B cell (primary cell): ENCODE results near the gene QRICH2. TPM values are rescaled to one million over a fixed set of nuclear protein-coding genes. Genes with fewer than 3 reads are reported as not detected.

Source experiments
- ATAC-seq: fragments of 200-7000 bp; cut with Tn5 transposase; one replicate; pipeline ENCODE4 v1.10.0; 2021; ENCODE audit warnings: low read depth, mild to moderate bottlenecking, moderate number of reproducible peaks, moderate library complexity
- CTCF ChIA-PET: fragments of 350-600 bp; sonication (Branson Sonifier 250); formaldehyde crosslinking; loops from one replicate; lab custom pipeline; 2021; ENCODE audit warnings: antibody characterized with exemption, inconsistent platforms; lab: Charles Lee
- POLR2A ChIA-PET: fragments of 350-600 bp; sonication (Branson Sonifier 250); formaldehyde crosslinking; loops from one replicate; lab custom pipeline; 2021; ENCODE audit warnings: antibody characterized with exemption; lab: Charles Lee
- DNase-seq: peaks from one replicate; pipeline ENCODE4 v3.0.0; 2013
- H2AFZ ChIP-seq: 2 replicates; pipeline ENCODE4 v1.6.1; 2012; ENCODE audit warnings: mild to moderate bottlenecking, low read depth, low read length; ENCODE audit not compliant: insufficient read depth, poor library complexity, severe bottlenecking
- H3K27ac ChIP-seq, 2 donors: 1 replicate in 1 of 2; 2 replicates in 1 of 2; pipeline ENCODE4 v1.5.1; 2012 to 2013; ENCODE audit warnings: low read length in 2 of 2, mild to moderate bottlenecking in 2 of 2, moderate library complexity in 1 of 2
- H3K27me3 ChIP-seq, 4 experiments: fragments of 200-600 bp in 1 of 4; sonication (generic) in 1 of 4; replicated peaks in 1 of 4; 1 replicate in 2 of 4; 2 replicates in 2 of 4; pipeline versions ENCODE4 v1.6.1 to v1.7.0; 2013 to 2016; ENCODE audit warnings: low read length in 3 of 4, mild to moderate bottlenecking in 2 of 4, mixed read lengths in 1 of 4, moderate library complexity in 1 of 4; ENCODE audit not compliant: insufficient read depth in 4 of 4, control insufficient read depth in 3 of 4; ENCODE audit errors: control extremely low read depth in 1 of 4
- H3K36me3 ChIP-seq, 2 experiments: replicated peaks in 1 of 2; 1 replicate in 1 of 2; 2 replicates in 1 of 2; pipeline versions ENCODE4 v1.6.1 to v1.7.1; 2013; ENCODE audit warnings: low read length in 1 of 2; ENCODE audit not compliant: insufficient read depth in 2 of 2, control insufficient read depth in 1 of 2; ENCODE audit errors: control extremely low read depth in 1 of 2, extremely low read depth in 1 of 2
- H3K4me1 ChIP-seq, 2 donors: fragments of 200-600 bp in 1 of 2; sonication (generic) in 1 of 2; 1 replicate in 1 of 2; 2 replicates in 1 of 2; pipeline versions ENCODE4 v1.5.1 to v1.6.1; 2013 to 2017; ENCODE audit warnings: low read length in 2 of 2; ENCODE audit not compliant: control insufficient read depth in 2 of 2, insufficient read depth in 2 of 2
- H3K4me2 ChIP-seq: replicated peaks from 2 replicates; pipeline ENCODE3; 2012; ENCODE audit warnings: mild to moderate bottlenecking, low read depth, low read length; ENCODE audit not compliant: poor library complexity, severe bottlenecking
- H3K4me3 ChIP-seq, 5 experiments: fragments of 200-600 bp in 1 of 5; sonication (generic) in 1 of 5; 1 replicate in 3 of 5; 2 replicates in 2 of 5; pipeline versions ENCODE4 v1.5.1 to v1.7.0; 2011 to 2016; ENCODE audit warnings: low read length in 4 of 5, mild to moderate bottlenecking in 4 of 5, low read depth in 2 of 5, control low read depth in 1 of 5, moderate library complexity in 1 of 5; ENCODE audit not compliant: insufficient read depth in 1 of 5; ENCODE audit errors: control extremely low read depth in 1 of 5, extremely low read depth in 1 of 5
- H3K79me2 ChIP-seq: fragments of 200-600 bp; sonication (generic); one replicate; pipeline ENCODE4 v1.6.0; 2016; ENCODE audit warnings: low read length; ENCODE audit not compliant: control insufficient read depth, insufficient read depth
- H3K9ac ChIP-seq: fragments of 200-600 bp; sonication (generic); 2 replicates; pipeline ENCODE4 v1.6.1; 2017; ENCODE audit warnings: mild to moderate bottlenecking, low read length, moderate library complexity
- H3K9me3 ChIP-seq, 3 donors: one replicate each; pipeline versions ENCODE4 v1.6.1 to v1.7.1; 2013; ENCODE audit warnings: low read length in 2 of 3; ENCODE audit not compliant: control insufficient read depth in 2 of 3, insufficient read depth in 1 of 3; ENCODE audit errors: control extremely low read depth in 1 of 3
- H4K20me1 ChIP-seq: 2 replicates; pipeline ENCODE4 v1.6.0; 2012; ENCODE audit warnings: mild to moderate bottlenecking, low read length; ENCODE audit not compliant: insufficient read depth, control insufficient read depth, poor library complexity, severe bottlenecking
- H3K27ac Mint-ChIP-seq: one replicate; pipeline ENCODE4 v1.8.0; 2021; ENCODE audit warnings: mixed read lengths
- H3K27me3 Mint-ChIP-seq: one replicate; pipeline ENCODE4 v1.8.0; 2021; ENCODE audit warnings: mixed read lengths
- H3K4me1 Mint-ChIP-seq: one replicate; pipeline ENCODE4 v1.8.0; 2021; ENCODE audit warnings: mixed read lengths
- H3K4me3 Mint-ChIP-seq: one replicate; pipeline ENCODE4 v1.8.0; 2021; ENCODE audit warnings: mixed read lengths
- H3K9me3 Mint-ChIP-seq: one replicate; pipeline ENCODE4 v1.8.0; 2022; ENCODE audit warnings: mixed read lengths; ENCODE audit not compliant: insufficient read depth
- EZH2 ChIP-seq: IDR thresholded peaks from 2 replicates; pipeline ENCODE4 v1.6.1; 2012; ENCODE audit warnings: borderline replicate concordance, low read depth, mild to moderate bottlenecking, moderate library complexity, low read length; ENCODE audit not compliant: insufficient read depth, poor library complexity, severe bottlenecking
- WGBS: methylation state at CpG from one replicate; pipeline ENCODE4 v1.1.5; 2013; ENCODE audit warnings: missing lambda C conversion rate; ENCODE audit not compliant: insufficient coverage; 5-methylcytosine and 5-hydroxymethylcytosine counted together
- intact Hi-C: fragments of 100-400 bp; cut with micrococcal nuclease; formaldehyde crosslinking; loops from one replicate; pipeline ENCODE4 v1.10.0; 2022
- polyA plus RNA-seq: library from polyadenylated mRNA; depleted of rRNA; stranded (reverse); fragments of >200 nt; gene quantifications from 2 replicates; pipeline ENCODE4 v1.2.3, GENCODE V29; 2012
- total RNA-seq, 2 donors: library from RNA; stranded (reverse); fragments of 120-200 nt in 1 of 2; gene quantifications; 1 replicate in 1 of 2; 2 replicates in 1 of 2; pipeline versions ENCODE4 v1.2.3 to v1.2.4, GENCODE V29; 2013 to 2022
- TF ChIP-seq, protein P1 (sequence below): fragments of 200-600 bp; IDR thresholded peaks from one replicate; pipeline ENCODE4 v1.8.0; 2022; ENCODE audit warnings: antibody characterized with exemption, mild to moderate bottlenecking

The QRICH2 gene
- total and polyA plus RNA-seq, 2 donors (not counting 1 experiment from before 2014, with no cell fraction given) = 4.4 to 4.5 TPM

DNA sequence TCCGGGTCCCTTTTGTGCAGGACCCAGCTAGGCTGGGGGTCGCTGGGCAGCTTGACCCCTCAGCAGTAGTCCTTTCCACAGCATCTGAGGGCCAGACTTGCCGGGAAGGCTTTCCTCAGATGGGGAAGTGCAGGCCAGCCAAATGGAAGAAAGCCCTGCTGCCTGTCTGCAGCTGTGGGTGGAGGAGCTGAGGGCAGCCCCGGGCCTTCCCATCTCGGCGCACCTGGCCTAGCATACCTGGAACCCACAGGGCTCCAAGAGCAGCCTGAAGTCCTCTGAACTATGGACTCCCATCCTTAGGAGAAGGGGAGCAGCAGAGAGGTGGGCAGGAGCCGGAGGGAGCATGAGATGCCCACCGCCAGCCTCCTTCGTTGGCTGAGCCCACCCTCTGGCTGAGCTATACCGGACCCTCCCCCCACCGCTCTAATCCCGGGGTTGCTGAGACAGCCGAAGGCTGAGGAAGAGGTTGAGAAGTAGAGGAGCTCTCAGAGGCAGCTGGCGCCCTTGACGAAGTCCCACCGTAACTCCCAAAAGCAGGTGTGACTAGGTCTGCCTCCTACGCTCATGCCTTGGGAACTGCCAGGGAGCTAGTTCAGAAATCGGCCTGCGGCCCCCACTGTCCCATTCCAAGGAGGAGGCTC lies 29.7 kb downstream of the QRICH2 start:
- Histone ChIP-seq H3K9ac (no peak overlapping the region), H3K4me1 (peaks cover 31 to 38% of the 10 kb centered on the region in 2 donors), H3K27ac (no peak overlapping the region), H3K36me3 (no peaks in the 10 kb centered on the region), H4K20me1 (no peaks in the 10 kb centered on the region), H3K4me3 (no peak overlapping the region), H3K27me3 (no peaks in the 10 kb centered on the region), H3K79me2 (no peaks in the 10 kb centered on the region), H3K9me3 (peaks cover 0 to 5% (median 0%) of the 10 kb centered on the region in 3 donors), H3K4me2 (no peak overlapping the region), H2AFZ (no peak overlapping the region)
- Mint-ChIP-seq H3K27ac (no peak overlapping the region), H3K9me3 (no peaks in the 10 kb centered on the region), H3K27me3 (no peaks in the 10 kb centered on the region), H3K4me1 (peaks cover 39% of the 10 kb centered on the region), H3K4me3 (no peak overlapping the region)
- ATAC-seq = no peak
- DNase-seq = peak; percentile 43
- CTCF ChIA-PET = interaction anchor here (0.9 to 16.7 kb wide), 12 partner anchors 9 to 264 kb away, joined by 3 to 435 read pairs (median 26); partner anchors contain the start of gene UBALD2
- intact Hi-C loops = loop anchor here (10.0 kb wide), 1 partner anchor 216 kb away; no protein-coding TSS in a partner anchor
- WGBS = 93% methylated on average over 12 of the region's 19 CpGs
- no peak for TF ChIP-seq EZH2
- TF ChIP-seq, protein P1, sequence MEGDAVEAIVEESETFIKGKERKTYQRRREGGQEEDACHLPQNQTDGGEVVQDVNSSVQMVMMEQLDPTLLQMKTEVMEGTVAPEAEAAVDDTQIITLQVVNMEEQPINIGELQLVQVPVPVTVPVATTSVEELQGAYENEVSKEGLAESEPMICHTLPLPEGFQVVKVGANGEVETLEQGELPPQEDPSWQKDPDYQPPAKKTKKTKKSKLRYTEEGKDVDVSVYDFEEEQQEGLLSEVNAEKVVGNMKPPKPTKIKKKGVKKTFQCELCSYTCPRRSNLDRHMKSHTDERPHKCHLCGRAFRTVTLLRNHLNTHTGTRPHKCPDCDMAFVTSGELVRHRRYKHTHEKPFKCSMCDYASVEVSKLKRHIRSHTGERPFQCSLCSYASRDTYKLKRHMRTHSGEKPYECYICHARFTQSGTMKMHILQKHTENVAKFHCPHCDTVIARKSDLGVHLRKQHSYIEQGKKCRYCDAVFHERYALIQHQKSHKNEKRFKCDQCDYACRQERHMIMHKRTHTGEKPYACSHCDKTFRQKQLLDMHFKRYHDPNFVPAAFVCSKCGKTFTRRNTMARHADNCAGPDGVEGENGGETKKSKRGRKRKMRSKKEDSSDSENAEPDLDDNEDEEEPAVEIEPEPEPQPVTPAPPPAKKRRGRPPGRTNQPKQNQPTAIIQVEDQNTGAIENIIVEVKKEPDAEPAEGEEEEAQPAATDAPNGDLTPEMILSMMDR = no peak
- POLR2A ChIA-PET = interaction anchor here (2.4 kb wide), 1 partner anchor 157 kb away, joined by 8 read pairs; no protein-coding TSS in a partner anchor
